Measurements from ENCODE around the gene ANGPTL4.
"Not testable (repeated sequence)": the region's sequence is repeated elsewhere in the genome, so short reads cannot be mapped to it uniquely, and the experiment has no call there.

DNA sequence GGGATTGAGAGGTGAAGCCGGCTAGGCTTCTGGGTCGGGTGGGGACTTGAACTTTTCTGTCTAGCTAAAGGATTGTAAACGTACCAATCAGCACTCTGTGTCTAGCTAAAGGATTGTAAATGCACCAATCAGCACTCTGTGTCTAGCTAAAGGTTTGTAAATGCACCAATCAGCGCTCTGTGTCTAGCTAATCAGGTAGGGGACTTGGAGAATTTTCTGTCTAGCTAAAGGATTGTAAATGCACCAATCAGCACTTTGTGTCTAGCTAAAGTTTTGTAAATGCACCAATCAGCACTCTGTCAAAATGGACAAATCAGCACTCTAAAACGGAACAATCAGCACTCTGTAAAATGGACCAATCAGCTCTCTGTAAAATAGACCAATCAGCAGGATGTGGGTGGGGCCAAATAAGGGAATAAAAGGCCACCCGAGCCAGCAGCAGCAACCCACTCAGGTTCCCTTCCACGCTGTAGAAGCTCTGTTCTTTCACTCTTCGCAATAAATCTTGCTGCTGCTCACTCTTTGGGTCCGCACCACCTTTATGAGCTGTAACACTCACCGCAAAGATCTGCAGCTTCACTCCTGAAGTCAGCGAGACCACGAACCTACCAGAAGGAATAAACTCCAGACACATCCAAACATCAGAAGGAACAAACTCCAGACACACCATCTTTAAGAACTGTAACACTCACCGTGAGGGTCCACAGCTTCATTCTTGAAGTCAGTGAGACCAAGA is 15.4 kb downstream of the ANGPTL4 start:
- TF ChIP-seq SUZ12 (IDR thresholded peaks at IDR 0.05); PKNOX1 (IDR thresholded peaks at IDR 0.05); HDGF (IDR thresholded peaks at IDR 0.05; ENCODE audit: borderline replicate concordance); FOXM1 (IDR thresholded peaks at IDR 0.05; ENCODE audit: borderline replicate concordance); CTBP1 (IDR thresholded peaks at IDR 0.05; ENCODE audit: borderline replicate concordance); SP1 (IDR thresholded peaks at IDR 0.05); TARDBP (IDR thresholded peaks at IDR 0.05); ARNT (IDR thresholded peaks at IDR 0.05); BHLHE40 (IDR thresholded peaks at IDR 0.05; ENCODE audit: borderline replicate concordance); FOXA1 (IDR thresholded peaks at IDR 0.05); FOXK2 (IDR thresholded peaks at IDR 0.05); ELF4 (IDR thresholded peaks at IDR 0.05): not testable (repeated sequence)
